ENCODE results near the gene FOXP1.

Gene FOXP1

DNA sequence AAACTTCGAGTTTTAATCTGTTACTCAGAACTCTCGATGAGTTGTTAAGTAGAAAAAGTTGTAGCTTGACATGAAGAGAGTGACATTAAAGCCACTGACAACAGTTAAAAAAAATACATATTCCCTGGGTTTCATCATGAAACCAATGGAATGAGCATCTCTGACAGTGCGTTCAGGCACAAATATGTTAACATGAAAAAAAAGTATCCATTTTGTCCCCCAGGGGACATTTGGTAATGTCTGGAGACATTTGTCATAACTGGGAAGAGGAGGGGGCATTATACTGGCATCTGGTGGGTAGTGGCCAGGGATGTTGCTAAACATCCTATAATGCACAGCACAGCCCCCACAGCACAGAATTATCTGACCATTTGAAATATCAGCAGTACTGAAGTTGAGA is 14.8 kb upstream of the FOXP1 start:
- Histone ChIP-seq H3K36me3 (no peaks in the 10 kb centered on the region), H3K27me3 (ENCODE audit: insufficient read depth, low read depth, severe bottlenecking) (no peaks in the 10 kb centered on the region), H3K9me3 (ENCODE audit: severe bottlenecking) (no peaks in the 10 kb centered on the region), H3K27ac (no peak overlapping the region), H3K4me3 (ENCODE audit: low read depth, low read length) (no peak overlapping the region)
- TF ChIP-seq, protein P1, sequence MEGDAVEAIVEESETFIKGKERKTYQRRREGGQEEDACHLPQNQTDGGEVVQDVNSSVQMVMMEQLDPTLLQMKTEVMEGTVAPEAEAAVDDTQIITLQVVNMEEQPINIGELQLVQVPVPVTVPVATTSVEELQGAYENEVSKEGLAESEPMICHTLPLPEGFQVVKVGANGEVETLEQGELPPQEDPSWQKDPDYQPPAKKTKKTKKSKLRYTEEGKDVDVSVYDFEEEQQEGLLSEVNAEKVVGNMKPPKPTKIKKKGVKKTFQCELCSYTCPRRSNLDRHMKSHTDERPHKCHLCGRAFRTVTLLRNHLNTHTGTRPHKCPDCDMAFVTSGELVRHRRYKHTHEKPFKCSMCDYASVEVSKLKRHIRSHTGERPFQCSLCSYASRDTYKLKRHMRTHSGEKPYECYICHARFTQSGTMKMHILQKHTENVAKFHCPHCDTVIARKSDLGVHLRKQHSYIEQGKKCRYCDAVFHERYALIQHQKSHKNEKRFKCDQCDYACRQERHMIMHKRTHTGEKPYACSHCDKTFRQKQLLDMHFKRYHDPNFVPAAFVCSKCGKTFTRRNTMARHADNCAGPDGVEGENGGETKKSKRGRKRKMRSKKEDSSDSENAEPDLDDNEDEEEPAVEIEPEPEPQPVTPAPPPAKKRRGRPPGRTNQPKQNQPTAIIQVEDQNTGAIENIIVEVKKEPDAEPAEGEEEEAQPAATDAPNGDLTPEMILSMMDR (IDR thresholded peaks at IDR 0.05; ENCODE audit: low read depth, low read length): no peak
- DNase-seq: no peak

DNA sequence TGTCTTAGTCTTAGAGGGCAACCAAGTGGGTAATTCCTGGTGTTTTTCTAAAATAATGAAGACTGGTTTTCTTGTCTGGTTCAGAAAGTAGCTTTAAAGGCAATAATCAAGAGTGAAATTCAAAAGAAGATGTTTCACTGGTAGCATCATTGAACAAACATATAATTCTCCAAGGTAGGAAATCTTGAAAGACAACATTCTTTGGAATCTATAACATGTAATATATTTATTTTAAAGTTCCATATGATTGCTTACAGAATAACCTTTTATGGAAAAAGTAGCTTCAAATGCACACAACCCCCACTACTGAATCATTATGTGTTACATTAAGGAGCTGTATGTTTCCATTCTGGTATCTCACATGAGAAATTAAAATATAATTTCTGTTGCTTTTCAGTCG is 13.8 kb upstream of the FOXP1 start:
- Histone ChIP-seq H3K36me3 (no peaks in the 10 kb centered on the region), H3K27me3 (ENCODE audit: insufficient read depth, low read depth, severe bottlenecking) (no peaks in the 10 kb centered on the region), H3K4me3 (ENCODE audit: low read depth, low read length) (no peak overlapping the region), H3K27ac (no peak overlapping the region), H3K9me3 (ENCODE audit: severe bottlenecking) (no peaks in the 10 kb centered on the region)
- TF ChIP-seq, protein P1 (IDR thresholded peaks at IDR 0.05; ENCODE audit: low read depth, low read length): no peak
- DNase-seq: no peak

DNA sequence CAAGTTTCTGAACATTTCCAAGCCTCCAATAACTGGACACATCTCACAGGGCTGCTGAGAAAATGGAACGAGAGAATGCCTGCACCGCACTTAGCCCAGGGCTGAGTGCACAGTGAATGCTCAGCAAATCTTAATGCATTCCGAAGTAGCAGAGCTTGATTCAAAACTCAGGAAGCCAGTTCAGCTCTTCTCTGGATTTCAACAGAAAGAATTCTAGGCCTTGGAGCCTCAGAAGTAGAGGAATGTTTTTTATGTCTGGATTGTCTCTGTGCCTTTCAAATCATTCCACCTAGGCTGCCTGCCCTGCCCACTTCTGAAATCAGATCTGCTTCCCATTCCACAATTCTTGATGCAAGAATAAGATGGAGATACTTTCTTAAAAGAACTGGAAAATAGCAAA is 9.6 kb upstream of the FOXP1 start:
- Histone ChIP-seq H3K27me3 (ENCODE audit: insufficient read depth, low read depth, severe bottlenecking) (no peaks in the 10 kb centered on the region), H3K36me3 (no peaks in the 10 kb centered on the region), H3K4me3 (ENCODE audit: low read depth, low read length) (no peak overlapping the region), H3K9me3 (ENCODE audit: severe bottlenecking) (no peaks in the 10 kb centered on the region), H3K27ac (no peak overlapping the region)
- DNase-seq: no peak
- TF ChIP-seq, protein P1 (IDR thresholded peaks at IDR 0.05; ENCODE audit: low read depth, low read length): no peak

DNA sequence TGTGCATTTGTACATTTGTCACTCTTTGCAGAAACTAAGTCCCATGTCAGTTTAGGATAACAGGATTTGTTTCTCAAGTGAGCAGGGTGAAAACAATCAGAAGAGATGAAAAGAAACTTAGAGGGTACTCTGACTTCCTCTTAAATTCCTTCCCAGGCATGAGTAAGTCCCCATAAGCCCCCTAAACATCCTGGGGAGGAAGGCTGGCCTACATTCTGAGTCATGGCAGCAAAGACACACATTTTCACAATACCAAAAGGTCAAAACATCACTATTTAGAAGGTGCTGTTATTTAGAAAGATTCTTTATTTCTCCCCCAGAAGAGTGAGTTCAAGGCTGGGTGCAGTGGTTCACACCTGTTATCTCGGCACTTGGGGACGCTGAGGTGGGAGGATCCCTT is 7.6 kb upstream of the FOXP1 start:
- TF ChIP-seq, protein P1 (IDR thresholded peaks at IDR 0.05; ENCODE audit: low read depth, low read length): no peak
- Histone ChIP-seq H3K4me3 (ENCODE audit: low read depth, low read length) (no peak overlapping the region), H3K27ac (no peak overlapping the region), H3K36me3 (no peaks in the 10 kb centered on the region), H3K27me3 (ENCODE audit: insufficient read depth, low read depth, severe bottlenecking) (no peaks in the 10 kb centered on the region), H3K9me3 (ENCODE audit: severe bottlenecking) (no peaks in the 10 kb centered on the region)
- no peak for DNase-seq

DNA sequence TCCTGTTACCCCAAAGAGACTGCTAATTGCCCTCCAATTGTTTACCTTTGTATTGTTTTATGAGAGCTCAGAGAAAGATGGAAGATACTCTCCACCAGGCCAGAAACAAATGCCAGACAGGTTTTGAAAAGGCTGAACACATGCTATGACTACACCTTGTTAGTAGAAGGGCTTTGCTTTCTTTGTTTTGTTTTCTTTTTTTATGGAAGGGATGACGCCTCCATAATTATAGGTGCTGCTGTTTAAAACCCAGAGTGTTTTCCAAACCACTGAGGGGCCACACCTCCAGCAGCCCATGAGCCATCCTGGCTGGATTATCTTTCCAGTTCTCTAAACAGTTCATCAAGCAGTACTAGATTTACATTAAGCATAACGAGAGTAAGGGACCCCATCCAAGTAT is 5.6 kb upstream of the FOXP1 start:
- H3K36me3 ChIP-seq: no peaks in the 10 kb centered on the region
- no peak for DNase-seq
- H3K9me3 ChIP-seq (ENCODE audit: severe bottlenecking): no peaks in the 10 kb centered on the region
- no peak overlapping the region for H3K4me3 ChIP-seq (ENCODE audit: low read depth, low read length)
- H3K27me3 ChIP-seq (ENCODE audit: insufficient read depth, low read depth, severe bottlenecking): peaks cover 6% of the 10 kb centered on the region
- H3K27ac ChIP-seq: no peak overlapping the region
- TF ChIP-seq, protein P1 (IDR thresholded peaks at IDR 0.05; ENCODE audit: low read depth, low read length): no peak

DNA sequence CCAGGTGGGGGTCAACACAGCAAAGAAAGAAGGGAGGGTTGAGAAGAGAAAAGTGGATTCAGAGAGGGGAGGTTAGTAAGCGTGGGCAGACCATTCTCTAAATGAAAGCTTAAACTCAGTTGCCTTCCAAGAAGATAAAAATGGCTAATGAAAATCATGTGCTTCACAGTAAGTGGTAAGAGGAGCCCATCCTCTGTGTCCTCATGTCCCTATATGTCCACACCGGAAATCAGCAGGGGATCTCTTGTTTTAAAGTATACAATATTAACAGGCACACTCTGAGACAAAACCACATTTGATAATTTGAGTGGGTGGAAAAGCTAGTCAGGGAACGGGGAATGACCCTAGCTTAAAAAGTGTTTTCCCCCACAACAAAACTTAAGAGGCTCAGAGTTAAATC is 4.4 kb upstream of the FOXP1 start:
- Histone ChIP-seq H3K36me3 (no peaks in the 10 kb centered on the region), H3K9me3 (ENCODE audit: severe bottlenecking) (no peaks in the 10 kb centered on the region), H3K27ac (no peak overlapping the region), H3K27me3 (ENCODE audit: insufficient read depth, low read depth, severe bottlenecking) (peaks cover 6% of the 10 kb centered on the region), H3K4me3 (ENCODE audit: low read depth, low read length) (no peak overlapping the region)
- no peak for DNase-seq
- TF ChIP-seq, protein P1 (IDR thresholded peaks at IDR 0.05; ENCODE audit: low read depth, low read length): no peak

All from WERI-Rb-1 (cell line).